GM19238 (cell line): ENCODE results near the gene AGBL1.

Source experiments
- DNase-seq: peaks from one replicate; pipeline ENCODE4 v3.0.0; 2011; ENCODE audit warnings: low spot score; ENCODE audit not compliant: insufficient read length

The AGBL1 gene

GRCh38 chr15:86079508-86080266, at the start of gene AGBL1:
Gene AGBL1, plus strand, starts transcription at chr15:86079871.
- DNase-seq = no peak

GRCh38 chr15:86034904-86035303, 44.8 kb upstream of the AGBL1 start:
- no peak for DNase-seq

- no peak for DNase-seq
These were observed 43.4 kb upstream of the AGBL1 start for GRCh38 chr15:86036243-86036642.

GRCh38 chr15:86038491-86038890, 41.2 kb upstream of the AGBL1 start:
- no peak for DNase-seq

- no peak for DNase-seq
These were observed 39.2 kb upstream of the AGBL1 start for GRCh38 chr15:86040356-86041033.

- DNase-seq = no peak
These were observed 38.3 kb upstream of the AGBL1 start for GRCh38 chr15:86041399-86041798.

GRCh38 chr15:86042226-86042625, 37.4 kb upstream of the AGBL1 start:
- no peak for DNase-seq

GRCh38 chr15:86044981-86045380, 34.7 kb upstream of the AGBL1 start:
- DNase-seq = no peak

- no peak for DNase-seq
These were observed 25.3 kb upstream of the AGBL1 start for GRCh38 chr15:86054338-86054737.

- no peak for DNase-seq
These were observed 24.0 kb upstream of the AGBL1 start for GRCh38 chr15:86055688-86056087.

- no peak for DNase-seq
These were observed 19.8 kb upstream of the AGBL1 start for GRCh38 chr15:86059851-86060250.

GRCh38 chr15:86060674-86061073, 19.0 kb upstream of the AGBL1 start:
- no peak for DNase-seq

- no peak for DNase-seq
These were observed 18.1 kb upstream of the AGBL1 start for GRCh38 chr15:86061581-86061980.

- DNase-seq = no peak
These were observed 16.9 kb upstream of the AGBL1 start for GRCh38 chr15:86062646-86063243.

- DNase-seq = no peak
These were observed 16.1 kb upstream of the AGBL1 start for GRCh38 chr15:86063356-86064095.

GRCh38 chr15:86064326-86064725, 15.3 kb upstream of the AGBL1 start:
- no peak for DNase-seq

- no peak for DNase-seq
These were observed 13.4 kb upstream of the AGBL1 start for GRCh38 chr15:86066174-86066834.

- no peak for DNase-seq
These were observed 6.4 kb upstream of the AGBL1 start for GRCh38 chr15:86073281-86073680.

GRCh38 chr15:86076468-86076867, 3.2 kb upstream of the AGBL1 start:
- no peak for DNase-seq

- no peak for DNase-seq
These were observed 2.6 kb upstream of the AGBL1 start for GRCh38 chr15:86077070-86077469.

GRCh38 chr15:86080302-86080701, 631 bp downstream of the AGBL1 start:
- DNase-seq = no peak
